ENCODE measurements around the gene VSIG2.

The VSIG2 gene

GRCh38 chr11:124748100-124748418 lies 4.0 kb downstream of the VSIG2 start:
- Histone ChIP-seq H3F3A (ENCODE audit: insufficient read depth) (peaks cover 8% of the 10 kb centered on the region; the same call in 1 of the 2 replicates), H3K27ac (ENCODE audit: low read depth, low read length) (no peak overlapping the region), H3K36me3 (ENCODE audit: low read length) (no peaks in the 10 kb centered on the region), H3K9me2 (replicated peaks; ENCODE audit: insufficient read depth, low read length) (no peaks in the 10 kb centered on the region), H3K9ac (ENCODE audit: low read length) (no peak overlapping the region), H4K20me1 (ENCODE audit: low read depth, low read length) (no peaks in the 10 kb centered on the region), H3K79me2 (ENCODE audit: insufficient read depth, low read length) (no peaks in the 10 kb centered on the region), H3K9me3 (ENCODE audit: insufficient read depth, low read length) (no peaks in the 10 kb centered on the region), H3K4me2 (ENCODE audit: low read depth, low read length, poor library complexity, severe bottlenecking) (no peak overlapping the region), H3K4me3 (ENCODE audit: insufficient read depth, low read length, poor library complexity, severe bottlenecking) (no peak overlapping the region), H3K27me3 (ENCODE audit: low read length) (no peaks in the 10 kb centered on the region), H2AFZ (ENCODE audit: low read depth, low read length, severe bottlenecking) (no peak overlapping the region)
- TF ChIP-seq CTCF (IDR thresholded peaks at IDR 0.05; ENCODE audit: insufficient read depth, low read length, poor library complexity, severe bottlenecking) (no peak), EZH2phosphoT487 (conservative IDR thresholded peaks at IDR 0.05; ENCODE audit: low read length) (no peak)

- H3K27me3 ChIP-seq (ENCODE audit: low read length), result no peaks in the 10 kb centered on the region
- H4K20me1 ChIP-seq (ENCODE audit: low read depth, low read length), result no peaks in the 10 kb centered on the region
- H3K9me2 ChIP-seq (replicated peaks; ENCODE audit: insufficient read depth, low read length), result no peaks in the 10 kb centered on the region
- H3K9me3 ChIP-seq (ENCODE audit: insufficient read depth, low read length), result no peaks in the 10 kb centered on the region
- H3K4me2 ChIP-seq (ENCODE audit: low read depth, low read length, poor library complexity, severe bottlenecking), result peak overlapping the region; percentile 81
- no peak for TF ChIP-seq EZH2phosphoT487 (conservative IDR thresholded peaks at IDR 0.05; ENCODE audit: low read length)
- TF ChIP-seq CTCF (IDR thresholded peaks at IDR 0.05; ENCODE audit: insufficient read depth, low read length, poor library complexity, severe bottlenecking), result no peak
- H3K27ac ChIP-seq (ENCODE audit: low read depth, low read length), result no peak overlapping the region
- H2AFZ ChIP-seq (ENCODE audit: low read depth, low read length, severe bottlenecking), result no peak overlapping the region
- H3K36me3 ChIP-seq (ENCODE audit: low read length), result no peaks in the 10 kb centered on the region
- no peak overlapping the region for H3K4me3 ChIP-seq (ENCODE audit: insufficient read depth, low read length, poor library complexity, severe bottlenecking)
- H3K9ac ChIP-seq (ENCODE audit: low read length), result no peak overlapping the region
- H3K79me2 ChIP-seq (ENCODE audit: insufficient read depth, low read length), result no peaks in the 10 kb centered on the region
- H3F3A ChIP-seq (ENCODE audit: insufficient read depth), result peaks cover 8% of the 10 kb centered on the region; the same call in 1 of the 2 replicates
These were observed 4.5 kb downstream of the VSIG2 start for GRCh38 chr11:124747406-124748099.

GRCh38 chr11:124746621-124747243 lies 5.3 kb downstream of the VSIG2 start:
- H3K27ac ChIP-seq (ENCODE audit: low read depth, low read length), result peak overlapping the region; percentile 11; the same call in 1 of the 2 replicates
- no peaks in the 10 kb centered on the region for H3K9me2 ChIP-seq (replicated peaks; ENCODE audit: insufficient read depth, low read length)
- H3K9me3 ChIP-seq (ENCODE audit: insufficient read depth, low read length), result no peaks in the 10 kb centered on the region
- H3F3A ChIP-seq (ENCODE audit: insufficient read depth), result peaks cover 8% of the 10 kb centered on the region; the same call in 1 of the 2 replicates
- peak overlapping the region; percentile 81 for H3K4me2 ChIP-seq (ENCODE audit: low read depth, low read length, poor library complexity, severe bottlenecking)
- TF ChIP-seq CTCF (IDR thresholded peaks at IDR 0.05; ENCODE audit: insufficient read depth, low read length, poor library complexity, severe bottlenecking) (peak; percentile 61), EZH2phosphoT487 (conservative IDR thresholded peaks at IDR 0.05; ENCODE audit: low read length) (no peak)
- H2AFZ ChIP-seq (ENCODE audit: low read depth, low read length, severe bottlenecking), result peak overlapping the region; percentile 86
- no peaks in the 10 kb centered on the region for H3K79me2 ChIP-seq (ENCODE audit: insufficient read depth, low read length)
- no peaks in the 10 kb centered on the region for H4K20me1 ChIP-seq (ENCODE audit: low read depth, low read length)
- H3K4me3 ChIP-seq (ENCODE audit: insufficient read depth, low read length, poor library complexity, severe bottlenecking), result peak overlapping the region; percentile 73
- H3K27me3 ChIP-seq (ENCODE audit: low read length), result no peaks in the 10 kb centered on the region
- H3K36me3 ChIP-seq (ENCODE audit: low read length), result no peaks in the 10 kb centered on the region
- H3K9ac ChIP-seq (ENCODE audit: low read length), result peak overlapping the region; percentile 74
